ENCODE results near the gene IBSP. TPM values are rescaled to one million over a fixed set of nuclear protein-coding genes. Genes with fewer than 3 reads are reported as not detected.

The IBSP gene
- total RNA-seq, 1 donor from 2014 or later, result not detected

GRCh38 chr4:87835197-87835596 lies 35.8 kb downstream of the IBSP start:
- no peak overlapping the region for H3K4me3 ChIP-seq (ENCODE audit: low read depth, low read length)
- TF ChIP-seq CTCF (conservative IDR thresholded peaks at IDR 0.05; ENCODE audit: low read depth, low read length), result no peak
- DNase-seq (ENCODE audit: low read depth), result no peak

DNA sequence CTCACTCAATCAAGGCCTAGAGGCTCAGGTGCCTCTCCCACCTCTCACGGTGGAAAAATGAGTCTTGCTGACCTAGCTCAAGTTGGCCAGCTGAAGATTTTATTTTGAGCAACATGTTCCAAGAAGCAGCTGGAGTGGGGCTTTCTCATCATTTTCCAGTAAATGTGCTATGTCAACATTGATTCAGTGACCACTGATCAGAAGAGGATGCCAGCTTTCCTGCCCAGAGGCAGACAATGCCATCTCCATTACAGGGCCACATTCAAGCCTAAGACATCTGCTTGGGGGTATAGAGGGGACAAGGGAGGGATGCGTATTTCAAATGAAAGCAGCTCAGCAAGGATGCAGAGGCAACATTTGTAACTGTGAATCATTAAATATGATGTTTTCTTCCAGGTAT lies 36.4 kb downstream of the IBSP start:
- DNase-seq (ENCODE audit: low read depth), result no peak
- TF ChIP-seq CTCF (conservative IDR thresholded peaks at IDR 0.05; ENCODE audit: low read depth, low read length), result no peak
- H3K4me3 ChIP-seq (ENCODE audit: low read depth, low read length), result no peak overlapping the region

- peak; percentile 70 for TF ChIP-seq CTCF (conservative IDR thresholded peaks at IDR 0.05; ENCODE audit: low read depth, low read length)
- no peak overlapping the region for H3K4me3 ChIP-seq (ENCODE audit: low read depth, low read length)
- DNase-seq (ENCODE audit: low read depth), result no peak
These were observed 38.9 kb downstream of the IBSP start for GRCh38 chr4:87838205-87838604.

DNA sequence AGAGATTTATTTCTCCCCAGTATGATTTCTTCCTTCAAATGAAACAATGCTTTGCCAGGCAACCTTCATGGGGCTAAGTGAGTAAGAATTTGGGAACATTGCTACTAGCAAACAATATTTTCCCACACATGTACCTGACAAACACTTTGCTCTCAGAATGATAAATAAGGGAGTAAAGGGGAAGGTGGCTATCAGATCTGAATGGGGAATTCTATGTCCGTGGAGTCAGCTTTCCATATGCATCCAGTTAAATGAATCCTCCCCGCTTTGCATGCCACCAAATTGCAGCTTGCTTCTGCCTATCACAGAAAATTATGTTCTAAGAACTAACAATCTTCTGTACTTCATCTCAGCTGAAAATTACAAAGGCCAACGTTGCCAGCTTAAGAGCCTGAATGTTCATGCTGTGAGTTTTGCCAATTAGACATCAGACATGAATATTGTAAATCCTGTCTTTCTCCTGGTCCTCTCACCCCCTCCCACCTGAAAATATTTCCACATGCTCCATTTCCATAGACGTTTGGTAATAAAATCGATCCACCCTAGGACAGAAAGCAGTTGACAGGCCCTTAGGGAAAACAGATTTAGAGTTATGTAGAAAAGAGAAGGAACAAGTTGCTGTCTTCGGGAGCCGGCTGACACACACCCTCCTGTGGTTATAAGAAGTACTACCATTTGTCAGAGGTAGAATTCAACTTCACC lies 39.7 kb downstream of the IBSP start:
- peak; percentile 83 for TF ChIP-seq CTCF (conservative IDR thresholded peaks at IDR 0.05; ENCODE audit: low read depth, low read length)
- DNase-seq (ENCODE audit: low read depth), result no peak
- no peak overlapping the region for H3K4me3 ChIP-seq (ENCODE audit: low read depth, low read length)

GRCh38 chr4:87839592-87839946 lies 40.2 kb downstream of the IBSP start:
- DNase-seq (ENCODE audit: low read depth), result no peak
- H3K4me3 ChIP-seq (ENCODE audit: low read depth, low read length), result no peak overlapping the region
- TF ChIP-seq CTCF (conservative IDR thresholded peaks at IDR 0.05; ENCODE audit: low read depth, low read length), result no peak

- H3K4me3 ChIP-seq (ENCODE audit: low read depth, low read length), result no peak overlapping the region
- TF ChIP-seq CTCF (conservative IDR thresholded peaks at IDR 0.05; ENCODE audit: low read depth, low read length), result no peak
- DNase-seq (ENCODE audit: low read depth), result no peak
These were observed 40.8 kb downstream of the IBSP start for GRCh38 chr4:87840149-87840548.

- H3K4me3 ChIP-seq (ENCODE audit: low read depth, low read length), result no peak overlapping the region
- DNase-seq (ENCODE audit: low read depth), result no peak
- TF ChIP-seq CTCF (conservative IDR thresholded peaks at IDR 0.05; ENCODE audit: low read depth, low read length), result no peak
These were observed 44.6 kb downstream of the IBSP start for GRCh38 chr4:87843936-87844335.
